ENCODE measurements around the gene B4GALNT4.
"Not testable (repeated sequence)": the region's sequence is repeated elsewhere in the genome, so short reads cannot be mapped to it uniquely, and the experiment has no call there.

B4GALNT4 gene

GRCh38 chr11:398826-399225, 29.5 kb downstream of the B4GALNT4 start:
- no peaks in the 10 kb centered on the region for H3K79me2 ChIP-seq (ENCODE audit: low read length)
- TF ChIP-seq CTCF (IDR thresholded peaks at IDR 0.05; ENCODE audit: low read length) (no peak), EZH2 (optimal IDR thresholded peaks at IDR 0.05; ENCODE audit: low read depth, low read length) (no peak), EZH2phosphoT487 (IDR thresholded peaks at IDR 0.05; ENCODE audit: low read length) (no peak)
- DNase-seq = no peak

GRCh38 chr11:399731-400211, 30.5 kb downstream of the B4GALNT4 start:
- H2AFZ ChIP-seq (ENCODE audit: low read length) = no peak overlapping the region
- H3K27me3 ChIP-seq (replicated peaks; ENCODE audit: insufficient read depth, low read length) = peaks cover 36% of the 10 kb centered on the region
- no peaks in the 10 kb centered on the region for H3K79me2 ChIP-seq (ENCODE audit: low read length)
- no peak overlapping the region for H3K9ac ChIP-seq (ENCODE audit: low read length)
- no peaks in the 10 kb centered on the region for H4K20me1 ChIP-seq (ENCODE audit: insufficient read depth, low read length)
- no peaks in the 10 kb centered on the region for H3K9me2 ChIP-seq (replicated peaks; ENCODE audit: insufficient read depth, low read length)
- DNase-seq = no peak
- no peak for TF ChIP-seq EZH2phosphoT487 (IDR thresholded peaks at IDR 0.05; ENCODE audit: low read length)
- H3K4me3 ChIP-seq (ENCODE audit: low read length) = no peak overlapping the region
- no peaks in the 10 kb centered on the region for H3K36me3 ChIP-seq (replicated peaks; ENCODE audit: insufficient read depth, low read length)
- H3K4me1 ChIP-seq (ENCODE audit: low read length) = no peaks in the 10 kb centered on the region
- H3K9me3 ChIP-seq (replicated peaks; ENCODE audit: insufficient read depth, low read length) = no peaks in the 10 kb centered on the region
- no peak overlapping the region for H3K27ac ChIP-seq (ENCODE audit: low read length)
- H3K4me2 ChIP-seq (ENCODE audit: low read depth, low read length) = no peak overlapping the region
- H3F3A ChIP-seq (ENCODE audit: insufficient read depth, low read length) = no peaks in the 10 kb centered on the region

More at GRCh38 chr11:398826-399225, 29.5 kb downstream of the B4GALNT4 start:
- Histone ChIP-seq H3K9me2 (replicated peaks; ENCODE audit: insufficient read depth, low read length) (no peaks in the 10 kb centered on the region), H3K36me3 (replicated peaks; ENCODE audit: insufficient read depth, low read length) (no peaks in the 10 kb centered on the region), H4K20me1 (ENCODE audit: insufficient read depth, low read length) (no peaks in the 10 kb centered on the region), H3K27me3 (replicated peaks; ENCODE audit: insufficient read depth, low read length) (peaks cover 36% of the 10 kb centered on the region), H3F3A (ENCODE audit: insufficient read depth, low read length) (no peaks in the 10 kb centered on the region), H3K4me2 (ENCODE audit: low read depth, low read length) (no peak overlapping the region), H3K4me1 (ENCODE audit: low read length) (no peaks in the 10 kb centered on the region), H2AFZ (ENCODE audit: low read length) (no peak overlapping the region), H3K4me3 (ENCODE audit: low read length) (no peak overlapping the region), H3K27ac (ENCODE audit: low read length) (no peak overlapping the region), H3K9ac (ENCODE audit: low read length) (no peak overlapping the region), H3K9me3 (replicated peaks; ENCODE audit: insufficient read depth, low read length) (no peaks in the 10 kb centered on the region)

- TF ChIP-seq EZH2 (optimal IDR thresholded peaks at IDR 0.05; ENCODE audit: low read depth, low read length) (no peak), EZH2phosphoT487 (IDR thresholded peaks at IDR 0.05; ENCODE audit: low read length) (no peak)
- H3K27ac ChIP-seq (ENCODE audit: low read length) = no peak overlapping the region
- H3K36me3 ChIP-seq (replicated peaks; ENCODE audit: insufficient read depth, low read length) = no peaks in the 10 kb centered on the region
- H4K20me1 ChIP-seq (ENCODE audit: insufficient read depth, low read length) = no peaks in the 10 kb centered on the region
- no peaks in the 10 kb centered on the region for H3K9me3 ChIP-seq (replicated peaks; ENCODE audit: insufficient read depth, low read length)
- H3K27me3 ChIP-seq (replicated peaks; ENCODE audit: insufficient read depth, low read length) = peaks cover 36% of the 10 kb centered on the region
- no peak overlapping the region for H3K9ac ChIP-seq (ENCODE audit: low read length)
- H3K4me2 ChIP-seq (ENCODE audit: low read depth, low read length) = no peak overlapping the region
- H3K9me2 ChIP-seq (replicated peaks; ENCODE audit: insufficient read depth, low read length) = no peaks in the 10 kb centered on the region
- no peaks in the 10 kb centered on the region for H3F3A ChIP-seq (ENCODE audit: insufficient read depth, low read length)
- H2AFZ ChIP-seq (ENCODE audit: low read length) = no peak overlapping the region
- DNase-seq = no peak
- H3K4me3 ChIP-seq (ENCODE audit: low read length) = no peak overlapping the region
- no peaks in the 10 kb centered on the region for H3K79me2 ChIP-seq (ENCODE audit: low read length)
- H3K4me1 ChIP-seq (ENCODE audit: low read length) = no peaks in the 10 kb centered on the region
Observed at GRCh38 chr11:400241-400689, 31.0 kb downstream of the B4GALNT4 start.

- not testable (repeated sequence) for H3K9ac ChIP-seq (ENCODE audit: low read length); H3K4me3 ChIP-seq (ENCODE audit: low read length); H3K36me3 ChIP-seq (replicated peaks; ENCODE audit: insufficient read depth, low read length); DNase-seq; H3K4me2 ChIP-seq (ENCODE audit: low read depth, low read length); H3K79me2 ChIP-seq (ENCODE audit: low read length); H3K27ac ChIP-seq (ENCODE audit: low read length); H3K4me1 ChIP-seq (ENCODE audit: low read length); H3K9me3 ChIP-seq (replicated peaks; ENCODE audit: insufficient read depth, low read length); H3F3A ChIP-seq (ENCODE audit: insufficient read depth, low read length); H2AFZ ChIP-seq (ENCODE audit: low read length); H3K9me2 ChIP-seq (replicated peaks; ENCODE audit: insufficient read depth, low read length); H4K20me1 ChIP-seq (ENCODE audit: insufficient read depth, low read length)
- H3K27me3 ChIP-seq (replicated peaks; ENCODE audit: insufficient read depth, low read length) = peaks cover 34% of the 10 kb centered on the region
Observed at GRCh38 chr11:401196-401595, 31.9 kb downstream of the B4GALNT4 start.
